H9 (cell line): ENCODE data around the gene STXBP6. TPM values are rescaled to one million over a fixed set of nuclear protein-coding genes. Genes with fewer than 3 reads are reported as not detected.

Experiments used
- DNase-seq: peaks from one replicate; pipeline ENCODE4 v3.0.0-alpha.2; 2017
- H2AFZ ChIP-seq: one replicate; pipeline ENCODE4 v1.6.1; 2013; ENCODE audit warnings: mild to moderate bottlenecking, low read length, control low read depth, moderate library complexity
- H2AK5ac ChIP-seq: 2 replicates; pipeline ENCODE4 v1.6.1; 2013; ENCODE audit warnings: low read length, control low read depth, mixed read lengths; ENCODE audit not compliant: insufficient read length
- H2BK120ac ChIP-seq: one replicate; pipeline ENCODE4 v1.6.1; 2013; ENCODE audit warnings: low read depth, mild to moderate bottlenecking, low read length, control low read depth, inconsistent platforms; ENCODE audit not compliant: poor library complexity, severe bottlenecking
- H2BK12ac ChIP-seq: 2 replicates; pipeline ENCODE4 v1.6.1; 2013; ENCODE audit warnings: low read length, control low read depth, mixed read lengths, low read depth; ENCODE audit not compliant: insufficient read length
- H2BK15ac ChIP-seq: 2 replicates; pipeline ENCODE4 v1.6.1; 2013; ENCODE audit warnings: low read depth, low read length, control low read depth
- H2BK20ac ChIP-seq: one replicate; pipeline ENCODE4 v1.6.1; 2013; ENCODE audit warnings: low read depth, mild to moderate bottlenecking, low read length, control low read depth, inconsistent platforms; ENCODE audit not compliant: poor library complexity, severe bottlenecking
- H2BK5ac ChIP-seq: 2 replicates; pipeline ENCODE4 v1.6.1; 2013; ENCODE audit warnings: low read length, control low read depth, mixed read lengths; ENCODE audit not compliant: insufficient read length
- H3K14ac ChIP-seq: 2 replicates; pipeline ENCODE4 v1.6.1; 2013; ENCODE audit warnings: low read length, control low read depth; ENCODE audit not compliant: insufficient read depth
- H3K18ac ChIP-seq: 2 replicates; pipeline ENCODE4 v1.6.1; 2013; ENCODE audit warnings: low read depth, mild to moderate bottlenecking, mixed read lengths, low read length, control low read depth; ENCODE audit not compliant: insufficient read length
- H3K23ac ChIP-seq: 2 replicates; pipeline ENCODE4 v1.6.1; 2013; ENCODE audit warnings: low read length, control low read depth, mixed read lengths, low read depth; ENCODE audit not compliant: insufficient read length
- H3K23me2 ChIP-seq: 2 replicates; pipeline ENCODE4 v1.6.1; 2013; ENCODE audit warnings: low read depth, mild to moderate bottlenecking, mixed read lengths, low read length, control low read depth; ENCODE audit not compliant: insufficient read length, poor library complexity, severe bottlenecking
- H3K27ac ChIP-seq: 2 replicates; pipeline ENCODE4 v1.5.1; 2013; ENCODE audit warnings: low read length, control low read depth, mixed read lengths, low read depth; ENCODE audit not compliant: insufficient read length
- H3K27me3 ChIP-seq: 2 replicates; pipeline ENCODE4 v1.6.1; 2013; ENCODE audit warnings: low read length, control low read depth, inconsistent platforms; ENCODE audit not compliant: insufficient read depth
- H3K4ac ChIP-seq: 2 replicates; pipeline ENCODE4 v1.6.1; 2013; ENCODE audit warnings: low read depth, mild to moderate bottlenecking, control low read depth, inconsistent platforms, low read length, moderate library complexity
- H3K4me1 ChIP-seq: 2 replicates; pipeline ENCODE4 v1.6.1; 2013; ENCODE audit warnings: low read length, control low read depth, inconsistent platforms; ENCODE audit not compliant: insufficient read depth
- H3K4me2 ChIP-seq: 2 replicates; pipeline ENCODE4 v1.6.1; 2013; ENCODE audit warnings: low read length, control low read depth, mixed read lengths; ENCODE audit not compliant: insufficient read length, insufficient read depth
- H3K56ac ChIP-seq: 2 replicates; pipeline ENCODE4 v1.6.1; 2013; ENCODE audit warnings: low read depth, mild to moderate bottlenecking, mixed read lengths, low read length, control low read depth; ENCODE audit not compliant: insufficient read length
- H3K79me1 ChIP-seq: 2 replicates; pipeline ENCODE4 v1.6.1; 2013; ENCODE audit warnings: low read depth, mild to moderate bottlenecking, moderate library complexity, low read length, control low read depth, inconsistent platforms; ENCODE audit not compliant: insufficient read depth, poor library complexity, severe bottlenecking
- H3K79me2 ChIP-seq: 2 replicates; pipeline ENCODE4 v1.6.1; 2013; ENCODE audit warnings: low read length, control low read depth, inconsistent platforms; ENCODE audit not compliant: insufficient read depth
- H3K9ac ChIP-seq: 2 replicates; pipeline ENCODE4 v1.6.1; 2013; ENCODE audit warnings: low read length, control low read depth, mixed read lengths; ENCODE audit not compliant: insufficient read length; ENCODE audit errors: extremely low read depth
- H3K9me3 ChIP-seq: one replicate; pipeline ENCODE4 v1.6.1; 2013; ENCODE audit warnings: low read depth, low read length, inconsistent platforms; ENCODE audit not compliant: control insufficient read depth
- H3T11ph ChIP-seq: one replicate; pipeline ENCODE4 v1.6.1; 2013; ENCODE audit warnings: mild to moderate bottlenecking, low read length, control low read depth, inconsistent platforms
- H4K20me1 ChIP-seq: one replicate; pipeline ENCODE4 v1.6.1; 2013; ENCODE audit not compliant: control insufficient read depth, insufficient read length, insufficient read depth
- H4K5ac ChIP-seq: 2 replicates; pipeline ENCODE4 v1.6.1; 2013; ENCODE audit warnings: low read depth, mild to moderate bottlenecking, mixed read lengths, low read length, control low read depth; ENCODE audit not compliant: insufficient read length
- H4K8ac ChIP-seq: replicated peaks from 2 replicates; pipeline ENCODE4 v1.6.1; 2013; ENCODE audit warnings: low read length, control low read depth, mixed read lengths, low read depth; ENCODE audit not compliant: insufficient read length
- H4K91ac ChIP-seq: 2 replicates; pipeline ENCODE4 v1.6.1; 2013; ENCODE audit warnings: low read depth, mild to moderate bottlenecking, moderate library complexity, mixed read lengths, low read length, control low read depth; ENCODE audit not compliant: insufficient read length
- H3K27ac Mint-ChIP-seq, 3 experiments: 2 replicates in 2 of 3; 3 replicates in 1 of 3; pipeline ENCODE4 v1.8.0; 2020 to 2021; ENCODE audit warnings: mixed read lengths in 3 of 3, mild to moderate bottlenecking in 1 of 3, moderate library complexity in 1 of 3
- H3K27me3 Mint-ChIP-seq: 2 replicates; pipeline ENCODE4 v1.8.0; 2021; ENCODE audit warnings: low read depth, mild to moderate bottlenecking, moderate library complexity, mixed read lengths
- H3K36me3 Mint-ChIP-seq, 3 experiments: 2 replicates in 2 of 3; 3 replicates in 1 of 3; pipeline ENCODE4 v1.8.0; 2020 to 2021; ENCODE audit warnings: low read depth in 3 of 3, mixed read lengths in 3 of 3; ENCODE audit not compliant: insufficient read depth in 1 of 3
- H3K4me1 Mint-ChIP-seq, 2 experiments: 2 replicates each; pipeline ENCODE4 v1.8.0; 2020; ENCODE audit warnings: mixed read lengths in 2 of 2
- H3K4me3 Mint-ChIP-seq, 2 experiments: 2 replicates in 1 of 2; 3 replicates in 1 of 2; pipeline ENCODE4 v1.8.0; 2020 to 2021; ENCODE audit warnings: mild to moderate bottlenecking in 2 of 2, mixed read lengths in 2 of 2, moderate library complexity in 1 of 2
- H3K9me3 Mint-ChIP-seq, 2 experiments: 2 replicates in 1 of 2; 3 replicates in 1 of 2; pipeline ENCODE4 v1.8.0; 2020; ENCODE audit warnings: mild to moderate bottlenecking in 2 of 2, mixed read lengths in 2 of 2, moderate library complexity in 1 of 2
- WGBS: extraction: QIAGEN DNeasy Blood & Tissue Kit; methylation state at CpG from one replicate; pipeline ENCODE4 v1.1.7; 2013; ENCODE audit warnings: missing lambda C conversion rate, low lambda C conversion rate, mixed read lengths; ENCODE audit not compliant: insufficient read length; ENCODE audit errors: extremely low coverage; 5-methylcytosine and 5-hydroxymethylcytosine counted together
- total RNA-seq: library from RNA; stranded (reverse); gene quantifications from 2 replicates; pipeline ENCODE4 v1.2.1, GENCODE V29; 2021
- TF ChIP-seq, protein P1 (sequence below): fragments of 200-600 bp; sonication (generic); conservative IDR thresholded peaks from 3 replicates; pipeline ENCODE4 v1.8.0; 2021; ENCODE audit warnings: antibody characterized with exemption, mild to moderate bottlenecking

Gene STXBP6
- total RNA-seq, 1 experiment from 2014 or later = 3.6 TPM

DNA sequence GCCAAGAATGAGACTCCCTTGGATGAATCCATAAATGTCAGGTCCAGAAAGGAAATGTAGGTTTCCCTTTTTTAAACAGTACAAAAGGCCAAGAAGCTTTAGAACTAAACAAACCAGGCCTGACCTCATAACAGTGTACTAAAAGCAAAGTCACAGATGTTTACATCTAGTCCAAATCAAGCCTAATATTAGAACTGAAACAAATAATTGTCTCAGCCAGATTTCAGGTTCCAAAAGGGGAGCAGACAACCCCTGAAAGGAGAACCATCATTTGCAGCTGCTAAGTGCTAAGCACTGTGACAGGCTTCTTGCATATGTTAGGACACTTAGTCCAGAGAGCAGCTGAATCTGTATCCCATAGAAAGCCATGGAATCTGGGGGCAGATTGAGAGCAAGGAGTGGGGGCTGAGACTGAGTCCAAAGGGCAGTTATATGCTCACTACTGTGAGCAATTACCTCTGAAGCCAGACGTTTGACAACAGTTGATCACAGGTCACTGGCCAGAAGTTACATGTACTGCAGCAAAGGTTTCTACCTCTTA, 90.1 kb downstream of the STXBP6 start:
- H3T11ph ChIP-seq = no peak overlapping the region
- no peak overlapping the region for H2AFZ ChIP-seq
- no peaks in the 10 kb centered on the region for H3K23me2 ChIP-seq
- no peak overlapping the region for H3K4me2 ChIP-seq
- no peaks in the 10 kb centered on the region for H4K20me1 ChIP-seq
- TF ChIP-seq, protein P1, sequence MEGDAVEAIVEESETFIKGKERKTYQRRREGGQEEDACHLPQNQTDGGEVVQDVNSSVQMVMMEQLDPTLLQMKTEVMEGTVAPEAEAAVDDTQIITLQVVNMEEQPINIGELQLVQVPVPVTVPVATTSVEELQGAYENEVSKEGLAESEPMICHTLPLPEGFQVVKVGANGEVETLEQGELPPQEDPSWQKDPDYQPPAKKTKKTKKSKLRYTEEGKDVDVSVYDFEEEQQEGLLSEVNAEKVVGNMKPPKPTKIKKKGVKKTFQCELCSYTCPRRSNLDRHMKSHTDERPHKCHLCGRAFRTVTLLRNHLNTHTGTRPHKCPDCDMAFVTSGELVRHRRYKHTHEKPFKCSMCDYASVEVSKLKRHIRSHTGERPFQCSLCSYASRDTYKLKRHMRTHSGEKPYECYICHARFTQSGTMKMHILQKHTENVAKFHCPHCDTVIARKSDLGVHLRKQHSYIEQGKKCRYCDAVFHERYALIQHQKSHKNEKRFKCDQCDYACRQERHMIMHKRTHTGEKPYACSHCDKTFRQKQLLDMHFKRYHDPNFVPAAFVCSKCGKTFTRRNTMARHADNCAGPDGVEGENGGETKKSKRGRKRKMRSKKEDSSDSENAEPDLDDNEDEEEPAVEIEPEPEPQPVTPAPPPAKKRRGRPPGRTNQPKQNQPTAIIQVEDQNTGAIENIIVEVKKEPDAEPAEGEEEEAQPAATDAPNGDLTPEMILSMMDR = no peak
- Mint-ChIP-seq H3K4me1 (peaks cover 40 to 41% of the 10 kb centered on the region in 2 experiments), H3K27me3 (no peaks in the 10 kb centered on the region), H3K36me3 (no peaks in the 10 kb centered on the region), H3K27ac (no peak overlapping the region), H3K4me3 (no peak overlapping the region), H3K9me3 (no peaks in the 10 kb centered on the region)
- no peak overlapping the region for H2BK20ac ChIP-seq
- H3K79me1 ChIP-seq = no peaks in the 10 kb centered on the region
- H3K23ac ChIP-seq = no peak overlapping the region
- no peak overlapping the region for H2AK5ac ChIP-seq
- no peaks in the 10 kb centered on the region; the same call in 1 of the 2 replicates for H3K4me1 ChIP-seq
- H3K27me3 ChIP-seq = no peaks in the 10 kb centered on the region
- WGBS = no CpG with 5 or more reads among the region's 1 CpG
- no peak overlapping the region for H3K4ac ChIP-seq
- no peak overlapping the region for H2BK12ac ChIP-seq
- H3K9ac ChIP-seq = no peak overlapping the region
- H3K14ac ChIP-seq = no peak overlapping the region
- no peak overlapping the region for H3K56ac ChIP-seq
- H2BK15ac ChIP-seq = no peak overlapping the region
- no peaks in the 10 kb centered on the region for H3K79me2 ChIP-seq
- H4K5ac ChIP-seq = no peak overlapping the region
- no peak overlapping the region for H3K27ac ChIP-seq
- no peak overlapping the region for H4K91ac ChIP-seq
- H3K18ac ChIP-seq = no peak overlapping the region
- H2BK120ac ChIP-seq = no peak overlapping the region
- no peak overlapping the region for H4K8ac ChIP-seq
- no peak overlapping the region for H2BK5ac ChIP-seq
- no peaks in the 10 kb centered on the region for H3K9me3 ChIP-seq
- no peak for DNase-seq
